ENCODE data around the gene GSG1. TPM values are rescaled to one million over a fixed set of nuclear protein-coding genes. Genes with fewer than 3 reads are reported as not detected.

GSG1 gene
- total and polyA plus RNA-seq, 9 donors, result 5.5 to 23.3 (median 11.2) TPM

DNA sequence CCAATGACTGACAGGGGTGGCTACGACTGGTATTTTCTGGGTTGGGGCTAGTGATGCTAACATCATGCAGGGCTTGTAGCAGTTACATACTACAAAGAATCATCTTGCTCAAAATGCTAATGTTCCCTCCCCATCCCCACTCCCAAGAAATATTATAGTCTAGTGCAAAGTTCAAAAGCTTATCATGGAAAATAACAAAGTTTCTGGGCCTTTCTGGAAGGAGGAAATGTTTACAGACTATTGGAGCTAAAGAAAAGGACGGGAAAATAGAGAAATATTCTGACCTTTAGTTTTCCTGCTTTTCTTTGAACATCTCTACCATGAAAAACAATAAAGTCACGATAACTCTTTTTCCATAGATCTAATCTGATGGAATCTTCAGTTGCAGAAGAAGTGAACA, 23.2 kb downstream of the GSG1 start:
- Histone ChIP-seq H3K4me1 (ENCODE audit: control insufficient read depth, insufficient read depth, low read length) (no peaks in the 10 kb centered on the region), H3K4me3 (ENCODE audit: low read length) (no peak overlapping the region), H3K27me3 (ENCODE audit: control insufficient read depth, insufficient read depth, low read length) (no peaks in the 10 kb centered on the region), H3K9me3 (replicated peaks; ENCODE audit: control insufficient read depth, low read depth, low read length) (no peaks in the 10 kb centered on the region), H3K36me3 (ENCODE audit: control insufficient read depth, insufficient read depth, low read length) (peaks cover 9% of the 10 kb centered on the region), H3K27ac (ENCODE audit: low read length) (no peak overlapping the region)
- WGBS (ENCODE audit: insufficient coverage), result no CpG with 5 or more reads among the region's 3 CpGs
- DNase-seq, result no peak

DNA sequence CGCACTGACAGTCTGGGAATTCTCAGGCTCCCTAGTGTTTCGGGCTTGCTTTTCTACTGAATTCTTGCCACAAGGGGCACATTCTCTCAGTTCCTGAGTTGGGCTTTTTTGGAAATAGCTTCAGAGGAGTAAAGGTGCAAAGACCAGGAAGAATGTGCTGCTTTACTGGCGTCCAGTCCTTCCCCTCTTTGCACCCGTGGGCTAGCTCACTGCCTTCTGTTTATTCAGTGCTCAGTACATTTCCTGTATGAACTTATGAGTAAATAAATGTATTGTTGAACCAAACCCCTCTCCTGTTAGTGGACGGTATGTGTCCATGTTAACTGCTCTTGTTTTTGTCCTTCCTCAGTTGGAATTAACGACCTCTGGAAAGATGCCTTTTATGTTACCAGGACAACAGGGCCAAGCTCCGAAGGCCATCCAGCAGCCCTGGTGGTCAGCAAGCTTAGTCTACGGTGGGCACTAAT, 24.0 kb downstream of the GSG1 start:
- no peaks in the 10 kb centered on the region for H3K4me1 ChIP-seq (ENCODE audit: control insufficient read depth, insufficient read depth, low read length)
- WGBS (ENCODE audit: insufficient coverage), result 78% methylated on average over 6 of the region's 8 CpGs
- H3K4me3 ChIP-seq (ENCODE audit: low read length), result no peak overlapping the region
- H3K27ac ChIP-seq (ENCODE audit: low read length), result no peak overlapping the region
- no peaks in the 10 kb centered on the region for H3K27me3 ChIP-seq (ENCODE audit: control insufficient read depth, insufficient read depth, low read length)
- no peak for DNase-seq
- peaks cover 4% of the 10 kb centered on the region for H3K36me3 ChIP-seq (ENCODE audit: control insufficient read depth, insufficient read depth, low read length)
- no peaks in the 10 kb centered on the region for H3K9me3 ChIP-seq (replicated peaks; ENCODE audit: control insufficient read depth, low read depth, low read length)

DNA sequence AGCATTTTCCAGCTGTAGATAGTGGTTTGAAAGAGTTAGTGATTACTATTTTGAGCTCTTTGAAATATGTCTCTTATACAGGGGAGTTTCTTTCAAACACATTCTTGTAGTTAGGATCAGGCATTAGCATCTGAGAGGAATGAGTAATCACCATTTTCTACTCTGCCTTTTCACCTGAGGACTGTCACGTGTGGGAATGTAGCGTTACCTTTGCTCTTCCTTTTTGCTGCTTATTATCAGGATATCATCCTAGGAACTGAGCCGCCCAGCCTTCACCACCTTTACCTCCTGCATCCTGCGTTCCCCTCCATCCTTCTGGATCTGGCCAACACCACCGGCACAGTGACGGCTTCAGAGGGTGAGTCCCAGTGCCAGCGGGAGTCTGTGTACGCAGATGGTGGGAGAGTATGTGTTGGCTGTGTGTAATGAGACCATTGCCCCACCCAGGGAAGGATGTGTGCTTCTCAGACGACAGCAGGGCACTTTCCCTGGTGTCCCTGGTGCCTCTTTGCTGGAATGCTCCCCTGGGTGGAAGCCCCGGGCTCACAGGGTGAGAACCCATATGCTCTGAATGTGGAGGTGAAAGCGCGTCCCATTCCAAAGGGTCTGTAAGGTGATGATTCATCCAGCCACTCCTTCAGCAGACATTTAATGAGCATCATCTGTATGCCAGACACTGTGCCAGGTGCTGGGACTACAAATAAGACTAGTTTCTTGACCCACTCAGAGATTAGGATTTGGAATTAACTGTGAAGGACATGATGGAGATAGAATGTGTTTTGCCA, 27.5 kb downstream of the GSG1 start:
- no peak overlapping the region for H3K27ac ChIP-seq (ENCODE audit: low read length)
- no peaks in the 10 kb centered on the region for H3K9me3 ChIP-seq (replicated peaks; ENCODE audit: control insufficient read depth, low read depth, low read length)
- no peaks in the 10 kb centered on the region for H3K4me1 ChIP-seq (ENCODE audit: control insufficient read depth, insufficient read depth, low read length)
- H3K36me3 ChIP-seq (ENCODE audit: control insufficient read depth, insufficient read depth, low read length), result peaks cover 6% of the 10 kb centered on the region
- no peaks in the 10 kb centered on the region for H3K27me3 ChIP-seq (ENCODE audit: control insufficient read depth, insufficient read depth, low read length)
- no peak overlapping the region for H3K4me3 ChIP-seq (ENCODE audit: low read length)
- WGBS (ENCODE audit: insufficient coverage), result 90% methylated on average over 9 of the region's 12 CpGs
- DNase-seq, result no peak

DNA sequence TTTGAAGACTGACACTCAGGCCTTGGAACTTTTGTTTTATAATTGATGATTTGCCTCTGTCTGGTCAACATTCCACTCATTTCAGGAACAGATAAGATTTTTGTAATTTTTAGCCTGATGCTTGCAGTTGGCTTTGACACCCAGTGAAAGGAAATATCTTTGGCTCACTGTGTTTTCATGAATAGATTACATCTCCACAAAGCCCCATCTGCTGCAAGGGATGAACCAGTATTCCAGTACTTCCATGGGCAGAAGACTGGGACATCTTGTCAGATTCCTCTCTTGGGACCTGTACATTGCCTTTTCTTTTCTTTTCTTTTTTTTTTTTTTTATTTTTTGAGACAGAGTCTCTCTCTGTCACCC, 28.4 kb downstream of the GSG1 start:
- H3K27me3 ChIP-seq (ENCODE audit: control insufficient read depth, insufficient read depth, low read length), result no peaks in the 10 kb centered on the region
- no peak overlapping the region for H3K4me3 ChIP-seq (ENCODE audit: low read length)
- no peaks in the 10 kb centered on the region for H3K9me3 ChIP-seq (replicated peaks; ENCODE audit: control insufficient read depth, low read depth, low read length)
- no peaks in the 10 kb centered on the region for H3K4me1 ChIP-seq (ENCODE audit: control insufficient read depth, insufficient read depth, low read length)
- peaks cover 6% of the 10 kb centered on the region for H3K36me3 ChIP-seq (ENCODE audit: control insufficient read depth, insufficient read depth, low read length)
- no peak for DNase-seq
- no peak overlapping the region for H3K27ac ChIP-seq (ENCODE audit: low read length)

DNA sequence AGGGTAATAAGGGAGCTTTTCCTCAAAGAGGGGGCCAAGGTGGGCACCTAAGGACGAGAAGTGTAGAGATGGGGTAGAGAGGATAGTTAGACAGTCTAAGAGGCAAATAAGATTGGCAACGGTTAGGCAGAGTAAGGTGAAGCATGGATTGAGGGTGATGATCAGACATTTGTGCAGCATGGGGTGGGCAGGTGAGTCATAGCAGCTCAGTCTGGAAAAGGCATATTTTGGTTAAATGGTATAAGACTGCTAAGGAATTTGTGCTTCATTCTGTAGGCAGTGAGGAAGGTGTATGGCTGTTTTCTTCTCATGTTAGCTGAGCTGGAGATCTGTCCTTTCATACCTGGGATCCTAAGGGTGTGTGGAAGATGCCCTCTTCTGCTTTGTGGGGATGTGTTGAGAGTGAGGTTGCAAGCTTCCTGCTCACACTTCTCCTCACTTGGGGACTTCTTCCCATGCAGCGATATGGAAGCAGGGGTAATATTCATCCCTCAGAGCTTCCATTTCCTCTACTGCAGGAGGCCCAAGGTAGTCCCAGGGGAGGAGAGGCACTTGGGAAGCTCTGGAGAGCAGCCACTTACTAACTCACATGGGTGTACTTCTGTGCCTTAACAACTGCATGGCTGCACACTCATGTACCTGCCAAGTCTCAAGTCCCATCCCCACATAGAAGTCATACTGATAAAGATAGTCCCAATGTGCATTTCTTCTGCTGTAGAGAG, 28.9 kb downstream of the GSG1 start:
- H3K4me1 ChIP-seq (ENCODE audit: control insufficient read depth, insufficient read depth, low read length), result no peaks in the 10 kb centered on the region

DNA sequence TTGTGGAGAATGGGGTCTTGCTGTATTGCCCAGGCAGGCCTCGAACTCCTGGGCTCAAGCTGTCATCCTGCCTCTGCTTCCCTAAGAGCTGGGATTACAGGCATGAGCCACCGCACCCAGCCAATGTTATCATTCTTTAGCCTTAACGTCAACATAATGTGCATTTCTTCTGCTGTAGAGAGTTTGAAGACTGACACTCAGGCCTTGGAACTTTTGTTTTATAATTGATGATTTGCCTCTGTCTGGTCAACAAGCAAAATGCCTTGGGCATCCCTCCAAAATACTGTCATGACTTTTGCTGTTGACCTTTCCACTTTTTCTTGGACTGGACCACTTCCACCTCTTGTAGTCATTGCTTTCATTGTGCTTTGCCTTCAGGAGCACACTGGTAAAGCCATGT, 30.3 kb downstream of the GSG1 start:
- Histone ChIP-seq H3K4me3 (ENCODE audit: low read length) (no peak overlapping the region), H3K27me3 (ENCODE audit: control insufficient read depth, insufficient read depth, low read length) (no peaks in the 10 kb centered on the region), H3K4me1 (ENCODE audit: control insufficient read depth, insufficient read depth, low read length) (no peaks in the 10 kb centered on the region), H3K27ac (ENCODE audit: low read length) (no peak overlapping the region), H3K9me3 (replicated peaks; ENCODE audit: control insufficient read depth, low read depth, low read length) (no peaks in the 10 kb centered on the region), H3K36me3 (ENCODE audit: control insufficient read depth, insufficient read depth, low read length) (peaks cover 14% of the 10 kb centered on the region)
- WGBS (ENCODE audit: insufficient coverage), result no CpG with 5 or more reads among the region's 3 CpGs
- no peak for DNase-seq

More for the DNA sequence above, 28.9 kb downstream of the GSG1 start:
- Histone ChIP-seq H3K27ac (ENCODE audit: low read length) (no peak overlapping the region), H3K27me3 (ENCODE audit: control insufficient read depth, insufficient read depth, low read length) (no peaks in the 10 kb centered on the region), H3K4me3 (ENCODE audit: low read length) (no peak overlapping the region), H3K36me3 (ENCODE audit: control insufficient read depth, insufficient read depth, low read length) (peaks cover 9% of the 10 kb centered on the region), H3K9me3 (replicated peaks; ENCODE audit: control insufficient read depth, low read depth, low read length) (no peaks in the 10 kb centered on the region)
- WGBS (ENCODE audit: insufficient coverage), result 88% methylated on average over 2 of the region's 3 CpGs
- DNase-seq, result no peak

DNA sequence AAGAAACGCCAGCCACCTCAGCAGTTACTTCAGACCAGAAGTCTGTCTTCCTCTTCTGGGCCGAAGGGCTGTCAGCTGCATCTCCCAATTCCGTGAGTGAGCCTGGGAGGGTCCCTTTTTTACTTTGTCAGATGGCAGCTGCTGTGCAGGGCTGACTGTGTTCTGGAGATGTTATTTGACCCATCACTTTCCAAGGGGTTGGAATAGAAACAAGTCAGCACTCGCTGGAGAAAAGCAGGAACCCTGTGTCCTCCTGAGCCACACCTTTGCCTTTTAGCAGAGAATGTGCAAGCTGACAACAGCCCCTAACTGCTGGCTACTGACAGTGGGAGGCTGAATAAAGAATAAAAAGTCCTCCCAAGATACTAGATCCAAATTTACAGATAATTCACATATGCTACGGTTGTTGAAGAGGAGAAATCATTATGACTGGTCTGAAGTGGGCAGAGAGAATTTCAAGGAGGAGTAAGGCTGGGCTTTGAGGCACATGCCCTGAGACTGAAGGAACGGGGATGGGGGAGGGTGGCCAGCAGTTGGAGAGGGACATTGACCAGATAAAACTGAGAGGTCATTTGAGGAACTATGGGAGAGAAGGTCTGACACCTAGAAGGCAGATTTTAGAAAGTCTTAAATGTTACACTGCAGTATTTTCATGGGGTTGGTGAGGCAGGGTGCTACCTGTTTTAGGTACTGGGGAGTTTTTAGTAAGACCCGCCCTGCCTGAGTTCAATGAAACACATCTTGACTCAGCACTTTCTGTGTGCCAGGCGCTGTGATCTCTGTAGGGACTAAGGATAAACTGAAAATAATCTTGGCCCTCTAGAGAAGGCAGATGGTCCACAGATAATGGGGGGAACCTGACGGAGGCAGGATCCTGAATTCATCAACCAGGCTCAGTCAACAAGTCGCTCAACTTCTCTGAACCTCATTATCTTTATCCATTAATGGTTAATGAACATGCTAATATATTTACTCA, 31.9 kb downstream of the GSG1 start:
- peak; percentile 20 for DNase-seq
- Histone ChIP-seq H3K36me3 (ENCODE audit: control insufficient read depth, insufficient read depth, low read length) (peaks cover 14% of the 10 kb centered on the region), H3K9me3 (replicated peaks; ENCODE audit: control insufficient read depth, low read depth, low read length) (no peaks in the 10 kb centered on the region), H3K27me3 (ENCODE audit: control insufficient read depth, insufficient read depth, low read length) (no peaks in the 10 kb centered on the region), H3K4me3 (ENCODE audit: low read length) (no peak overlapping the region), H3K4me1 (ENCODE audit: control insufficient read depth, insufficient read depth, low read length) (no peaks in the 10 kb centered on the region), H3K27ac (ENCODE audit: low read length) (no peak overlapping the region)
- 70% methylated on average over 2 of the region's 10 CpGs for WGBS (ENCODE audit: insufficient coverage)

DNA sequence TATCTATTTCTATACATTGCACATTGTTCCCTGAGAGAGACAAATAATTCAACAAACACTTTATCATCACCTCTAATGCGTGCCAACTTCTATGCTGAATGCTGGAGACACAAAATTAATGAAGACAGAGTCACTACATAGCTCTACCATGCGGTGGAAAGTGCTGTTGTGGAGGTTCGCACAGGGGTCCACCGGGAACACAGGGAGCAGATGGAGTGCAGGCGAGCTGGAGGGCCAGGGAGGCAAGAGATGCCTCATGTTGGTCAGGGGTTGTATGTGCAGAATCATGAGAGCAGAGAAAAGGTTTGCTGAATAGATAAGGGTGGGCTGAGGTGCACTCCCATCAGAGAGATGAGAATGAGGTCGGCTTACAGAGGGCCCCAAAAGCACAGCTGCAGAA, 34.1 kb downstream of the GSG1 start:
- no peaks in the 10 kb centered on the region for H3K27me3 ChIP-seq (ENCODE audit: control insufficient read depth, insufficient read depth, low read length)
- peaks cover 14% of the 10 kb centered on the region for H3K36me3 ChIP-seq (ENCODE audit: control insufficient read depth, insufficient read depth, low read length)
- H3K9me3 ChIP-seq (replicated peaks; ENCODE audit: control insufficient read depth, low read depth, low read length), result no peaks in the 10 kb centered on the region
- H3K27ac ChIP-seq (ENCODE audit: low read length), result no peak overlapping the region
- H3K4me1 ChIP-seq (ENCODE audit: control insufficient read depth, insufficient read depth, low read length), result no peaks in the 10 kb centered on the region
- DNase-seq, result no peak
- WGBS (ENCODE audit: insufficient coverage), result 71% methylated on average over 5 of the region's 6 CpGs
- no peak overlapping the region for H3K4me3 ChIP-seq (ENCODE audit: low read length)

DNA sequence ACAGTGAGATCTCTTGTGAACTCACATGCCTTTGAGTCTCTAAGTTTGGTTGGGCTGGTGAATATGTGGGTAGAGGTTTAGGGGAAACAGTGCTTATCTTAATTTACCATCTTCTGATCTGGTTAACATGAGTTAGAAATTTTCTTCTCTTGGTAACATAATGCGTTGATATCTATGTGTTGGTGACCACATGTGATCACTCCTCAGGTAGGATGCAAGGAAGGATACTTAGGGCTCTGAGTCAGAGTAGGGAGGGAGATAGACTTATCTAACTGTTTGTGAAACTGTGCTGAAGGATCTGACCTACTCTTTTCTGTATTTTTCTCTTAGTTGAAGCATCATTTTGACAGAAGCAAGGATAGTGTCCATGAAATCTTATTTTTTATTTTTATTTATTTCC, 36.1 kb downstream of the GSG1 start:
- H3K4me1 ChIP-seq (ENCODE audit: control insufficient read depth, insufficient read depth, low read length), result no peaks in the 10 kb centered on the region
- H3K36me3 ChIP-seq (ENCODE audit: control insufficient read depth, insufficient read depth, low read length), result peaks cover 17% of the 10 kb centered on the region
- H3K27ac ChIP-seq (ENCODE audit: low read length), result no peak overlapping the region
- no peak overlapping the region for H3K4me3 ChIP-seq (ENCODE audit: low read length)
- H3K9me3 ChIP-seq (replicated peaks; ENCODE audit: control insufficient read depth, low read depth, low read length), result no peaks in the 10 kb centered on the region
- WGBS (ENCODE audit: insufficient coverage), result 100% methylated on average over 1 of the region's 1 CpG
- no peak for DNase-seq
- no peaks in the 10 kb centered on the region for H3K27me3 ChIP-seq (ENCODE audit: control insufficient read depth, insufficient read depth, low read length)

DNA sequence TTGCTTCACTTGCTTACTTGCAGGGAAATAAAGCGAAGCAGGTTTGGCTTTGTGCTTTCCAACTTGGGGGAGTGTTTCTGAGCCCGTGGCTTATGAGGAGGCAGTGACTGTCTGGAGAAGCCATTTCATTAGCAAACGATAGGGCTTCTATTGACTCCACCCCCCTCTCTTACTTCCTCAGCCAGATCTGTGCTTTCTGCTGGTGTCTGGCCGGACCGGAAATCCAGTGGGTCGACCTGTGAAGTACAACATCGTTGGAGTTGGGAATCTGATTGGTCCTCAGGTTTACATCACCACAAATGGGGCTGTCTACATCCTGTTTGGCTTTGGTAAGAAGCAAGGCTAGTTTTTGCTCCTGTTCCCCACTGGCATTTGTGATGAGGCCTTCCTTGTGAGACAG, 37.0 kb downstream of the GSG1 start:
- Histone ChIP-seq H3K4me3 (ENCODE audit: low read length) (no peak overlapping the region), H3K36me3 (ENCODE audit: control insufficient read depth, insufficient read depth, low read length) (peaks cover 16% of the 10 kb centered on the region), H3K4me1 (ENCODE audit: control insufficient read depth, insufficient read depth, low read length) (no peaks in the 10 kb centered on the region), H3K27ac (ENCODE audit: low read length) (no peak overlapping the region), H3K27me3 (ENCODE audit: control insufficient read depth, insufficient read depth, low read length) (no peaks in the 10 kb centered on the region), H3K9me3 (replicated peaks; ENCODE audit: control insufficient read depth, low read depth, low read length) (no peaks in the 10 kb centered on the region)
- DNase-seq, result no peak
- 54% methylated on average over 4 of the region's 7 CpGs for WGBS (ENCODE audit: insufficient coverage)
